IPS-20b (cell line): ENCODE data around the gene GRIN1.

Source experiments
- H3K27ac ChIP-seq: one replicate; pipeline ENCODE4 v1.5.1; 2013; ENCODE audit warnings: low read length
- H3K27me3 ChIP-seq: 2 replicates; pipeline ENCODE4 v1.6.1; 2013; ENCODE audit warnings: mild to moderate bottlenecking, low read length, inconsistent platforms; ENCODE audit not compliant: insufficient read depth
- H3K36me3 ChIP-seq: 2 replicates; pipeline ENCODE4 v1.6.1; 2013; ENCODE audit warnings: low read depth, mild to moderate bottlenecking, inconsistent platforms, low read length, moderate library complexity; ENCODE audit not compliant: insufficient read depth
- H3K4me1 ChIP-seq: 2 replicates; pipeline ENCODE4 v1.6.1; 2013; ENCODE audit warnings: mild to moderate bottlenecking, control low read depth, inconsistent platforms, low read length, moderate library complexity; ENCODE audit not compliant: insufficient read depth
- H3K4me3 ChIP-seq: 2 replicates; pipeline ENCODE4 v1.5.1; 2013; ENCODE audit warnings: mild to moderate bottlenecking, low read length, inconsistent platforms
- H3K9ac ChIP-seq: 2 replicates; pipeline ENCODE4 v1.6.1; 2013; ENCODE audit warnings: low read depth, mild to moderate bottlenecking, inconsistent platforms, low read length, moderate library complexity
- H3K9me3 ChIP-seq: 2 replicates; pipeline ENCODE4 v1.6.1; 2013; ENCODE audit warnings: mild to moderate bottlenecking, low read depth, low read length, inconsistent platforms; ENCODE audit not compliant: insufficient read depth

Gene GRIN1

DNA sequence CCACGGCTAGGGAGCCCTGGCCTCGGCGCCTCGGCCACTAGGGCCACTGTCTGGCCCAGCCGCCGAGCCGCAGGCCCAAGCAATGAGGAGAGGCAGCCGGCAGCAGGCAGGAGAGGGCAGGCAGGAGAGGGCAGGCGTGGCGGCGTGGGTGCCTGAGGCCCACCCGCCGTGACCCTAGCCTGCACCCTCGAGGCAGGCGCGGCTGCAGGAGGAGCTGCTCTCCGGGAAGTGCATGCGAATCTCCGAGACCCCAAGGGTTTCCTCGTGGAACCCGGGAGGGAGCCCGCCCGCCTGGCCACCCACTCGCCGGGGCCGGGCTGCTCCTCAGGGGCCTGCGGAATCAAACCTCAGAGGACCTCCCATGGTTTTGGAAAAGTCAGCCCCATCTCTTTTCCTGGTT lies 9.3 kb downstream of the GRIN1 start:
- no peaks in the 10 kb centered on the region for H3K4me1 ChIP-seq
- no peaks in the 10 kb centered on the region for H3K36me3 ChIP-seq
- peaks cover 4% of the 10 kb centered on the region for H3K9me3 ChIP-seq
- no peak overlapping the region for H3K4me3 ChIP-seq
- H3K9ac ChIP-seq = no peak overlapping the region
- H3K27ac ChIP-seq = no peak overlapping the region
- H3K27me3 ChIP-seq = peaks cover 38% of the 10 kb centered on the region

DNA sequence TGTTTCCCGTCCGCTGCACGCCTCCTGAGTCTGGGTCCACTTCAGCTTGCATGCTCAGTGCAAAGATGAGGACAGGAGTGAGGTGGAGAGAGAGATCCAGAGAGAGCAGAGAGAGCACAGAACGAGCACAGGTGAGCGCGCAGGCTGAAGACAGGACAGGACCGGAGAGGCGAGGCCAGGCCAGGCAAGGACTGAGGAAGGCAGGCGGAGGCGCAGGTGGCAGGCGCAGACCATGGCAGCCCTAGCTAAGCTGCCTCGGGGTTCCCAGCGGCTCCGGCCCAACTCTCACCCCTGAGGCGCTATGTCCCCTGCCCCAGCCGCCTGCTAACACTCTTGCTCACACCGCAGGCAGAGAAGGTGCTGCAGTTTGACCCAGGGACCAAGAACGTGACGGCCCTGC lies 9.7 kb downstream of the GRIN1 start:
- Histone ChIP-seq H3K4me1 (no peaks in the 10 kb centered on the region), H3K36me3 (no peaks in the 10 kb centered on the region), H3K9ac (no peak overlapping the region), H3K9me3 (peaks cover 4% of the 10 kb centered on the region), H3K27ac (no peak overlapping the region), H3K4me3 (no peak overlapping the region), H3K27me3 (peaks cover 34% of the 10 kb centered on the region)

DNA sequence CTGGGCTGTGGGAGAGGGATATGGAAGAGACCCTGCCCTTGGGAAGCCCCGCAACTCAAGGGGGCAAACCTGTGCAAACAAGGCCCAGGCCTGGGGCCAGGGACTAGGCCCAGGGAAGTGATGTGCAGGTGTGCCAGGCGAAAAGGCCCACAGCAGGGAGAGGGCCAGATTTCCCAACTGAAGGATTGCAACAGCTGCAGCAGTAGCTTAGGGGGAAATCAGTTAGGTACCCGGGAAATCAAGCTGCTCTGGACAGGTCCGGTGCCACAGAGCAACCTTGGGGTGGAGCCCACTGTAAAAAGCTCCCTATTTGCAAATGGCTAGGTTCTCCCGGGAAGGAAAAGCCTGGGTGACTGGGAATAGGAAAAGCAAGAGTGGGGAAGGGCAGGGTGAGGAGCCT lies 10.4 kb downstream of the GRIN1 start:
- Histone ChIP-seq H3K27ac (no peak overlapping the region), H3K9ac (no peak overlapping the region), H3K36me3 (no peaks in the 10 kb centered on the region), H3K27me3 (peaks cover 29% of the 10 kb centered on the region; the same call in 1 of the 2 replicates), H3K4me1 (no peaks in the 10 kb centered on the region), H3K4me3 (no peak overlapping the region), H3K9me3 (peaks cover 4% of the 10 kb centered on the region)

DNA sequence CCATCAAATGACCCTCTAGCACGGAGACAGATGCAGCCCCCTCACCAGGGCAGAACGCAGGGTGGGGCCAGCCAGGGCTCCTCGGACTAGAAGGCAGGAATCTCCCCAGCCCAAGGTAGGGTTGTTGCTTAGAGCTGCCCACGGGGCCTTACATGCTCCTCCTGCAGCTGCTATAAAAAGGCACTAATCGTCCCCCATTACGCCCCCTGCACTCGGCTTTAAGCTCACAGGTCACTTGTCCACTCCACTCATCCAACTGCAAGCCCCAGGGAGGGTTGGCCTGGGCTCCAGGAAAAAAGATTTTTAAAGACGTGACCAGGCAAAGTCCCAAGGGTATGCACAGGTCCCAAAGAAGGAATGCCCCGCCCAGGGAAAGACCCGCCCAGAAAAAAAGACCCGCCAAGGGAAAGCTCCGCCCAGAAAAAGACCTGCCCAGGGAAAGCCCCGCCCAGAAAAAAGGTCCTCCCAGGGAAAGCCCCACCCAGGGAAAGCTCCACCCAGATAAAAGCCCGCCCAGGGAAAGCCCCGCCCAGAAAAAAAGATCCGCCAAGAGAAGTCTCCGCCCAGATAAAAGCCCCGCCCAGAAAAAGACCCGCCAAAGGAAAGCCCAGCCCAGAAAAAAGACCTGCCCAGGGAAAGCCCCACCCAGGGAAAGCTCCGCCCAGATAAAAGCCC lies 11.1 kb downstream of the GRIN1 start:
- H3K4me1 ChIP-seq = no peaks in the 10 kb centered on the region
- peaks cover 36% of the 10 kb centered on the region for H3K27me3 ChIP-seq
- no peak overlapping the region for H3K27ac ChIP-seq
- H3K4me3 ChIP-seq = no peak overlapping the region
- H3K36me3 ChIP-seq = no peaks in the 10 kb centered on the region
- H3K9me3 ChIP-seq = peaks cover 4% of the 10 kb centered on the region
- no peak overlapping the region for H3K9ac ChIP-seq

DNA sequence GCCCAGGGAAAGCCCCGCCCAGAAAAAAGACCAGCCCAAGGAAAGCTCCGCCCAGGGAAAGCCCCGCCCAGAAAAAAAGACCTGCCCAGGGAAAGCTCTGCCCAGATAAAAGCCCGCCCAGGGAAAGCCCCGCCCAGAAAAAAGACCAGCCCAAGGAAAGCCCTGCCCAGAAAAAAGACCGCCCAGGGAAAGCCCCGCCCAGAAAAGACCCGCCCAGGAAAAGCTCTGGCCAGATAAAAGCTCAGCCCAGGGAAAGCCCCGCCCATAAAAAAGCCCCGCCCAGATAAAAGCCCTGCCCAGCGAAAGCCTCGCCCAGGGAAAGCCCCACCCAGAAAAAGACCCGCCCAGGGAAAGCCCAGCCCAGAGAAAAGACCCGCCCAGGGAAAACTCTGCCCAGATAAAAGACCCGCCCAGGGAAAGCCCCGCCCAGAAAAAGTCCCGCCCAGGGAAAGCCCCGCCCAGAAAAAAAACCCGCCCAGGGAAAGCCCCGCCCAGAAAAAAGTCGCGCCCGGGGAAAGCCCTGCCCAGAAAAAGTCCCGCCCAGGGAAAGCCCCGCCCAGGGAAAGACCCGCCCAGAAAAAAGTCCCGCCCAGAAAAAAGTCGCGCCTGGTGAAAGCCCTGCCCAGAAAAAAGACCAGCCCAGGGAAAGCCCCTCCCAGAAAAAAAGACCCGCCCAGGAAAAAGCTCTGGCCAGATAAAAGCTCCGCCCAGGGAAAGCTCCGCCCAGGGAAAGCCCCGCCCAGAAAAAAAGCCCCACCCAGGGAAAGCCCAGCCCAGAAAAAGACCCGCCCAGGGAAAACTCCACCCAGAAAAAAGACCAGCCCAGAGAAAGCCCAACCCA lies 11.9 kb downstream of the GRIN1 start:
- Histone ChIP-seq H3K27ac (no peak overlapping the region), H3K36me3 (no peaks in the 10 kb centered on the region), H3K9ac (no peak overlapping the region), H3K9me3 (peaks cover 4% of the 10 kb centered on the region), H3K27me3 (peaks cover 40% of the 10 kb centered on the region), H3K4me3 (no peak overlapping the region), H3K4me1 (no peaks in the 10 kb centered on the region)

DNA sequence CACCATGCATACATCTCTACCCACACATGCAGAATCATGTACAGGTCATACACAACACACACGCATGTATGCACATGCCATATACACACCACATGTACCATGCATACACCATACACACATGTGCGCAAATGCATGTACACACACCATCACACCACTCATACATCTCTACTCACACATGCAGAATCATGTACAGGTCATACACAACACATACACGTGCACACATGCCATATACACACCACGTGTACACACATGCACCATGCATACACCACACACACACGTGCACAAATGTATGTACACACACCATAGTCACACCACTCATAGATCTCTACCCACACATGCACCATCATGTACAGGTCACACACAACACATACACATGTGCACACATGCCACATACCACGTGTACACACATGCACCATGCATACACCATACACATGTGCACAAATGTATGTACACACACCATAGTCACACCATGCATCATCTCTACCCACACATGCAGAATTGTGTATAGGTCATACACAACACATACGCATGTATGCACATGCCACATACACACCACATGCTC lies 14.0 kb downstream of the GRIN1 start:
- Histone ChIP-seq H3K27me3 (peaks cover 47% of the 10 kb centered on the region), H3K9ac (no peak overlapping the region), H3K27ac (no peak overlapping the region), H3K9me3 (peaks cover 4% of the 10 kb centered on the region), H3K4me3 (no peak overlapping the region), H3K4me1 (no peaks in the 10 kb centered on the region), H3K36me3 (no peaks in the 10 kb centered on the region)

DNA sequence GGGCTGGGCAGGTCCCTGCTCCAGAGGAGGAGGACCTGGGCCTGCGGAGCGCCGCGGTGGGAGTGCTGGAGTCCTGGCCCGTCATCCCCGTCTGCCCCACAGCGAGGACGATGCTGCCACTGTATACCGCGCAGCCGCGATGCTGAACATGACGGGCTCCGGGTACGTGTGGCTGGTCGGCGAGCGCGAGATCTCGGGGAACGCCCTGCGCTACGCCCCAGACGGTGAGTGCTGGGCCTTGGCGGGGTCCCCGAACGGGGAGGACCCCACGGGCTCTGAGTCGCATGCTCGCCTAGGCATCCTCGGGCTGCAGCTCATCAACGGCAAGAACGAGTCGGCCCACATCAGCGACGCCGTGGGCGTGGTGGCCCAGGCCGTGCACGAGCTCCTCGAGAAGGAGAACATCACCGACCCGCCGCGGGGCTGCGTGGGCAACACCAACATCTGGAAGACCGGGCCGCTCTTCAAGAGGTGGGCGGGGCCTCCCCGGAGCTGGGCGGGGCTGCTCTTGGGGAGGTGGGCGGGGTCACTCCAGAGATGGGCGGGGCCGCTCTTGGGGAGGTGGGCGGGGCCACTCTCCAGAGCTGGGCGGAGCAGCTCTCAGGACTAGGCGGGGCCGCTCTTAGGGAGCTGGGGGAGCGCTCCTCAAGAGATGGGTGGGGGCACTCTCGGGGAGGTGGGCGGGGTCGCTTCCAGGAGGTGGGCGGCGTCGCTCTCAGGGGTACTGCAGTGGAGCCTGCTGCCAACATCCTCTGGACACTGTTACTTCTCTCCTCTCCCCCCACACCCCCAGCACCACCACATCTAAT lies 17.8 kb downstream of the GRIN1 start:
- no peak overlapping the region for H3K9ac ChIP-seq
- peak overlapping the region; percentile 52; the same call in 1 of the 2 replicates for H3K4me3 ChIP-seq

DNA sequence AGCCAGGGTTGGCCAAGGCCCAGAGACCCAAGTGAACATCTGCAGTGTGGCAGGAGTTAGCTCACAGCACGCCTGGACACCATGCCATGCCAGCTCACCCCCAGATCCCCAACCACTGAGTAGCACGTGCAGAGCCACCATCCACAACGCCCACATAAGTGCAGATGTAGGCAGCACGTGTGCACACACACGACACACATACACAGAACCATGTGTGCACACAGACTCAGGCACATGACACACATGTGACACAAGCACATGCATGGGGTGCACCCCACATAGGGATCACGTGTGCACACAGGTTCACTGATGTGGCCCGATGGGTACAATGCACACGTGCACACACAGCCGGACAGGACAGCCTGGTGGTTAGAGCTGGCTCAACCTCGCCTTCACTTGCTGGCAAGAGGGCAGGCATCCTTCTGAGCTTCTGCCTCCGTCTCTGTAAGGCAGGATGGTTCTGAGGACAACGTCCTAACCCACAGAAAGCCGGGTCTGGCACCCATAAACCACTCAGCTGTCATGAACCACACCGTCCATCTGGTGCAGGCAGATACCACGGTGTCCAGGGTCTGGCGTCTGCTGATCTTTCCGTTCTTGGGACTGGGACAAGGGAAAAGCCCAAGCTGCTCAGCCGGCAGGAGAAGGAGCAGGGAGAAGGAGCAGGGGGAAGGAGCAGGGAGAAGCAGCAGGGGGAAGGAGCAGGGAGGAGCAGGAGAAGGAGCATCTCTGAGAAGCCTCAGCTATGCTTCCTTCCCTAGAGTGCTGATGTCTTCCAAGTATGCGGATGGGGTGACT lies 18.9 kb downstream of the GRIN1 start:
- Histone ChIP-seq H3K27me3 (peaks cover 84% of the 10 kb centered on the region), H3K27ac (no peak overlapping the region), H3K36me3 (no peaks in the 10 kb centered on the region), H3K4me1 (no peaks in the 10 kb centered on the region), H3K9ac (no peak overlapping the region), H3K4me3 (no peak overlapping the region), H3K9me3 (peaks cover 4% of the 10 kb centered on the region)

More for the DNA sequence above, 17.8 kb downstream of the GRIN1 start:
- H3K36me3 ChIP-seq = no peaks in the 10 kb centered on the region
- H3K9me3 ChIP-seq = peaks cover 4% of the 10 kb centered on the region
- H3K27ac ChIP-seq = no peak overlapping the region
- peaks cover 74% of the 10 kb centered on the region for H3K27me3 ChIP-seq
- H3K4me1 ChIP-seq = no peaks in the 10 kb centered on the region

DNA sequence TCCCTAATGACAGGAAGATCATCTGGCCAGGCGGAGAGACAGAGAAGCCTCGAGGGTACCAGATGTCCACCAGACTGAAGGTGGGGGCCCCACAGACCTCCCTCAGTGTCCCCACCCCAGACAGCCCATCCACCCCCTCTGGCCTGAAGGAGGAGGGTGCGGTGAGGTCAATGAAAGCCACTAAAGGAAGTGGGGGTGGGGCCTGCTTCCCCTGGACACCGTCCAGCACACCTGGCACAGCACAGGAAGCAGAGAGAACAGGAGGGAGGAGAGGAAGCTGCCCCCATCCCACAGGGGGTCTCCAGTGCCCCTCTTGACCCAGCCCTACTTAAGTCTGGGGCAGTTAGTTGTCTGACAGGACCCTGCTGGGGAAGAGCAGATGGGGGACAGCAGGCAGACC lies 19.7 kb downstream of the GRIN1 start:
- no peaks in the 10 kb centered on the region for H3K36me3 ChIP-seq
- H3K27ac ChIP-seq = no peak overlapping the region
- H3K9me3 ChIP-seq = no peaks in the 10 kb centered on the region
- no peak overlapping the region for H3K4me3 ChIP-seq
- no peak overlapping the region for H3K9ac ChIP-seq
- H3K4me1 ChIP-seq = no peaks in the 10 kb centered on the region
- H3K27me3 ChIP-seq = peaks cover 92% of the 10 kb centered on the region

DNA sequence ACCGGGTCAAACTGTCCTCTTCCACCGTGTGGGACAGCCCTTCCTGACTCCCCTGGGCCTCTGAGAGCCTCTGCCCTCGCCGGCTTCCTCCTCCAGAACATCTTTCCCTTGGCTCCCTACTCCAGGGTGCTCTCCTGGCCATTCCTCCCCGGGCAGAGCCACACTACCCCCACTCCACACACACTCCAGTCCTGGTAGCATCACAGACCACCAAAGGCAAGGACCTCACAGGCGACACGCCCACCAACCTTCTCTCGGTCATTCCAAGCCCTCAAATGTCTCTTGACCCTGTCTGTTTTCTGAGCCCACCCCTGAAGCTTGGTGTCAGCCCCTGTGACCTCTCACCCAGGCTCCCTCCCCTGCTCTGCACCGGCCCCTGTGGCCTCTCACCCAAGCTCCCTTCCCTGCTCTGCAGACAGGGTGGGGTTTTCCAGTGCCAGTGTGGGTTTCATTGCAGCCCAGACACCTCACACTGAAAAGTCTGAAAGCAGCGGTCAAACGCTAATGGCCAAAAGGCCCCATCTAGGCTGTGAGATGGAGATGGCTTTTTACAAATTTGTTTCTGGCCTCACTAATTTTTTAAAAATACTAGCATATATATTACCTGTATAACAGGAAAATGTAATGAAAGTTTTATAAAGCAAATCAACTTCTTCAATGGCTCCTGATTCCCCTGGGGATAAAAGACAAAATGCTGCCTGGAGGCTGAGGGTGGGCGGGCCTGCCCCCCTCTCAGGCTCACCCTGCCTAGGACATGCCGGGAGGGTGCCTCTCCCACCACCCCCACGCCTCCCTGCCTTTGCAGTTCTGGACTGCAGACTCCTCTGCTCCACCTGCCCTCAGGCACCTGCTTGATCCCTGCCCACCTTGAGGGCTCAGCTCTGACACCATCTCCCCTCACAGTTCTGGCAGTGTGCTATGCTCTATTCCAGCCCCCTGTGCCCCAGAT lies 20.4 kb downstream of the GRIN1 start:
- Histone ChIP-seq H3K9ac (no peak overlapping the region), H3K9me3 (no peaks in the 10 kb centered on the region), H3K4me3 (no peak overlapping the region), H3K4me1 (no peaks in the 10 kb centered on the region), H3K27ac (no peak overlapping the region), H3K36me3 (no peaks in the 10 kb centered on the region), H3K27me3 (peaks cover 99% of the 10 kb centered on the region)
